ENCODE results near the gene TINCR.

- TF ChIP-seq CTCF (conservative IDR thresholded peaks at IDR 0.05; ENCODE audit: low read length) (no peak), EZH2phosphoT487 (IDR thresholded peaks at IDR 0.05; ENCODE audit: borderline replicate concordance, low read depth, low read length) (no peak)
Measured at GRCh38 chr19:5542665-5543064, 25.1 kb downstream of the TINCR start.

All from OCI-LY7 (cell line).